OCI-LY1 (cell line): ENCODE results near the gene SSBP4.

Source experiments
- H2AFZ ChIP-seq: fragments of 200-600 bp; sonication (generic), shearing (Covaris generic); 2 replicates; pipeline ENCODE4 v1.6.0; 2014; ENCODE audit warnings: antibody characterized with exemption, mild to moderate bottlenecking, low read length
- H3F3A ChIP-seq: fragments of 200-600 bp; sonication (generic), shearing (Covaris generic); 2 replicates; pipeline ENCODE4 v1.6.0; 2014; ENCODE audit warnings: mild to moderate bottlenecking, antibody characterized with exemption, low read length, moderate library complexity; ENCODE audit not compliant: insufficient read depth
- H3K27ac ChIP-seq: fragments of 200-600 bp; sonication (generic); 2 replicates; pipeline ENCODE4 v1.5.1; 2014; ENCODE audit warnings: low read length, mixed run types, mild to moderate bottlenecking, low read depth; ENCODE audit not compliant: poor library complexity, severe bottlenecking
- H3K27me3 ChIP-seq: fragments of 200-600 bp; sonication (generic); 2 replicates; pipeline ENCODE4 v1.6.0; 2014; ENCODE audit warnings: antibody characterized with exemption, mild to moderate bottlenecking, low read length, moderate library complexity; ENCODE audit not compliant: insufficient read depth
- H3K36me3 ChIP-seq: fragments of 200-600 bp; sonication (generic); 2 replicates; pipeline ENCODE4 v1.6.1; 2014; ENCODE audit warnings: mild to moderate bottlenecking, antibody characterized with exemption, low read length, moderate library complexity, mixed read lengths; ENCODE audit not compliant: insufficient read depth
- H3K4me1 ChIP-seq: fragments of 200-600 bp; sonication (generic); 2 replicates; pipeline ENCODE4 v1.5.1; 2014; ENCODE audit warnings: mild to moderate bottlenecking, low read length, moderate library complexity; ENCODE audit not compliant: insufficient read depth, severe bottlenecking
- H3K4me2 ChIP-seq: fragments of 200-600 bp; sonication (generic), shearing (Covaris generic); 2 replicates; pipeline ENCODE4 v1.6.1; 2014; ENCODE audit warnings: low read length
- H3K4me3 ChIP-seq: fragments of 200-600 bp; sonication (generic); 2 replicates; pipeline ENCODE4 v1.5.1; 2014; ENCODE audit warnings: low read length, low read depth, mild to moderate bottlenecking, mixed read lengths; ENCODE audit not compliant: poor library complexity, severe bottlenecking
- H3K79me2 ChIP-seq: fragments of 200-600 bp; shearing (Covaris generic); 2 replicates; pipeline ENCODE4 v1.6.1; 2016; ENCODE audit warnings: mixed run types, low read length, mixed read lengths; ENCODE audit not compliant: insufficient read depth
- H3K9ac ChIP-seq: fragments of 200-600 bp; sonication (generic), shearing (Covaris generic); 2 replicates; pipeline ENCODE4 v1.6.1; 2014; ENCODE audit warnings: mild to moderate bottlenecking, low read length, mixed read lengths
- H3K9me2 ChIP-seq: fragments of 200-600 bp; sonication (generic), shearing (Covaris generic); 2 replicates; pipeline ENCODE4 v1.6.1; 2014; ENCODE audit warnings: low read depth, mild to moderate bottlenecking, low read length, mixed read lengths
- H3K9me3 ChIP-seq: fragments of 200-600 bp; shearing (Covaris generic); 2 replicates; pipeline ENCODE4 v1.6.1; 2014; ENCODE audit warnings: low read length, mixed read lengths
- H4K20me1 ChIP-seq: fragments of 200-600 bp; sonication (generic), shearing (Covaris generic); 2 replicates; pipeline ENCODE4 v1.6.0; 2016; ENCODE audit warnings: mild to moderate bottlenecking, low read length; ENCODE audit not compliant: insufficient read depth
- EZH2 ChIP-seq: fragments of 200-600 bp; sonication (generic), shearing (Covaris generic); IDR thresholded peaks from 2 replicates; pipeline ENCODE4 v1.8.0; 2017; ENCODE audit warnings: borderline replicate concordance, mixed run types, mild to moderate bottlenecking, antibody characterized with exemption, low read length, moderate library complexity, mixed read lengths
- TF ChIP-seq, protein P1 (sequence below): fragments of 200-600 bp; sonication (generic), shearing (Covaris generic); IDR thresholded peaks from 2 replicates; pipeline ENCODE4 v1.5.1; 2017; ENCODE audit warnings: mild to moderate bottlenecking, antibody characterized with exemption, low read length, moderate library complexity, mixed read lengths

Gene SSBP4

GRCh38 chr19:18408053-18408476 lies 11.1 kb upstream of the SSBP4 start:
- no peaks in the 10 kb centered on the region for H3K9me3 ChIP-seq
- H3K79me2 ChIP-seq: no peaks in the 10 kb centered on the region
- no peaks in the 10 kb centered on the region for H3K9me2 ChIP-seq
- no peaks in the 10 kb centered on the region for H3F3A ChIP-seq
- peak overlapping the region; percentile 0 for H3K27ac ChIP-seq
- no peak overlapping the region for H3K4me2 ChIP-seq
- H3K36me3 ChIP-seq: no peaks in the 10 kb centered on the region
- no peaks in the 10 kb centered on the region for H4K20me1 ChIP-seq
- H3K27me3 ChIP-seq: no peaks in the 10 kb centered on the region; the same call in 1 of the 2 replicates
- H2AFZ ChIP-seq: no peak overlapping the region
- no peak overlapping the region for H3K4me3 ChIP-seq
- TF ChIP-seq, protein P1, sequence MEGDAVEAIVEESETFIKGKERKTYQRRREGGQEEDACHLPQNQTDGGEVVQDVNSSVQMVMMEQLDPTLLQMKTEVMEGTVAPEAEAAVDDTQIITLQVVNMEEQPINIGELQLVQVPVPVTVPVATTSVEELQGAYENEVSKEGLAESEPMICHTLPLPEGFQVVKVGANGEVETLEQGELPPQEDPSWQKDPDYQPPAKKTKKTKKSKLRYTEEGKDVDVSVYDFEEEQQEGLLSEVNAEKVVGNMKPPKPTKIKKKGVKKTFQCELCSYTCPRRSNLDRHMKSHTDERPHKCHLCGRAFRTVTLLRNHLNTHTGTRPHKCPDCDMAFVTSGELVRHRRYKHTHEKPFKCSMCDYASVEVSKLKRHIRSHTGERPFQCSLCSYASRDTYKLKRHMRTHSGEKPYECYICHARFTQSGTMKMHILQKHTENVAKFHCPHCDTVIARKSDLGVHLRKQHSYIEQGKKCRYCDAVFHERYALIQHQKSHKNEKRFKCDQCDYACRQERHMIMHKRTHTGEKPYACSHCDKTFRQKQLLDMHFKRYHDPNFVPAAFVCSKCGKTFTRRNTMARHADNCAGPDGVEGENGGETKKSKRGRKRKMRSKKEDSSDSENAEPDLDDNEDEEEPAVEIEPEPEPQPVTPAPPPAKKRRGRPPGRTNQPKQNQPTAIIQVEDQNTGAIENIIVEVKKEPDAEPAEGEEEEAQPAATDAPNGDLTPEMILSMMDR: peak; percentile 58
- no peak for TF ChIP-seq EZH2
- H3K4me1 ChIP-seq: peaks cover 2% of the 10 kb centered on the region
- no peak overlapping the region for H3K9ac ChIP-seq

- Histone ChIP-seq H3K79me2 (no peaks in the 10 kb centered on the region), H2AFZ (no peak overlapping the region), H3K9me3 (no peaks in the 10 kb centered on the region), H3K27me3 (no peaks in the 10 kb centered on the region; the same call in 1 of the 2 replicates), H3K36me3 (no peaks in the 10 kb centered on the region), H3K9ac (no peak overlapping the region), H3K4me1 (peaks cover 14% of the 10 kb centered on the region), H3K9me2 (no peaks in the 10 kb centered on the region), H3K27ac (no peak overlapping the region), H3K4me3 (no peak overlapping the region), H3K4me2 (no peak overlapping the region), H3F3A (no peaks in the 10 kb centered on the region), H4K20me1 (no peaks in the 10 kb centered on the region)
- TF ChIP-seq EZH2: no peak
- TF ChIP-seq, protein P1: no peak
These were observed 6.5 kb upstream of the SSBP4 start for GRCh38 chr19:18412610-18413239.

DNA sequence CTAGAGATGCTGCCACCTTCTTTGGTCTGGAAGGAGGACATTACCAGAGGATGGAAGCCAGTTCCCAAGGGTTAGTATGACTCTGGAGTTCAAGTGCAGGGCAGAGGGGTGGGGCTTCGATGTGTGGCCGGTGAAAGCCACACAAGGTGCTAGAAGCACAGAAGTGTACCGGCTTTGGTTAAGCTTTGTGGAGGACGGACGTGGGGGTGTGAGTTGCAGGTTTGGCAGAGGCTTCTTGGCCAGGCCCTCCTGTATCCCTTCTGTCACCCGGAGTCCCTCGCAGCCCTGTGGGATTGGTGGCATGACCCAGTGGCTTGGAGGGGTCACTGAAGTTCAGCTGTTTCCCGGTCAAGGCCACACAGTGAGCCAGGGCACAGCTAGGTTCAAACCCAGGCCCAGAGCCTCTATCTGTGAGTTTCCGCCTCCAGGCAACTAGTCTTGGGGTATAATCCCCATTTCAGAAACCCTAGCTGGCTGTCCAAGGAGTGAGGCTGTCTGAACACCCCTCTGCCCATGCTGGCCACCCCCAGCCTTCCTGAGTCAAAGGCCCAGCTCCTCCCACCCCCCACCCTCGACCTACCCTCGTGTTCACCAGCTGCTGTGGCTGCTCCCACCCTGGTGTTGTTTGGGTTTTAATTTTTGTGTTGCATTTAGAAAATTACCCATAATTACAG lies 4.6 kb upstream of the SSBP4 start:
- Histone ChIP-seq H3K9ac (no peak overlapping the region), H3F3A (no peaks in the 10 kb centered on the region), H3K4me1 (peaks cover 21% of the 10 kb centered on the region), H3K4me2 (no peak overlapping the region), H3K27me3 (no peaks in the 10 kb centered on the region; the same call in 1 of the 2 replicates), H3K4me3 (no peak overlapping the region), H4K20me1 (no peaks in the 10 kb centered on the region), H3K9me3 (no peaks in the 10 kb centered on the region), H3K27ac (no peak overlapping the region), H3K79me2 (no peaks in the 10 kb centered on the region), H2AFZ (no peak overlapping the region), H3K36me3 (no peaks in the 10 kb centered on the region), H3K9me2 (no peaks in the 10 kb centered on the region)
- no peak for TF ChIP-seq EZH2
- TF ChIP-seq, protein P1: no peak
